Left ventricle myocardium inferior (tissue), 1 donor: ENCODE results near the gene CACFD1. TPM values are rescaled to one million over a fixed set of nuclear protein-coding genes. Genes with fewer than 3 reads are reported as not detected.

Source experiments
- DNase-seq: peaks from one replicate; pipeline ENCODE4 v3.0.0-alpha.2; 2020
- H3K27ac ChIP-seq: fragments of 200-600 bp; replicated peaks from 2 replicates; pipeline ENCODE4 v1.8.0; 2021
- H3K27me3 ChIP-seq: fragments of 200-600 bp; 2 replicates; pipeline ENCODE4 v1.8.0; 2021; ENCODE audit warnings: low read depth
- H3K36me3 ChIP-seq: fragments of 200-600 bp; 2 replicates; pipeline ENCODE4 v1.8.0; 2021
- H3K4me1 ChIP-seq: fragments of 200-600 bp; 2 replicates; pipeline ENCODE4 v1.8.0; 2021
- H3K4me3 ChIP-seq: fragments of 200-600 bp; 2 replicates; pipeline ENCODE4 v1.8.0; 2021; ENCODE audit warnings: mild to moderate bottlenecking, moderate library complexity
- H3K9me3 ChIP-seq: fragments of 200-600 bp; replicated peaks from 2 replicates; pipeline ENCODE4 v1.8.0; 2021
- intact Hi-C: fragments of 100-400 bp; cut with micrococcal nuclease; formaldehyde crosslinking; loops from one replicate; pipeline ENCODE4 v1.11.0; 2022
- long read RNA-seq: library from polyadenylated mRNA; unstranded; transcript quantifications from one replicate; pipeline ENCODE4 v2.0.0, GENCODE V29; 2021
- total RNA-seq: library from RNA; stranded (reverse); fragmentation: NEBNext Ultra II Directional; extraction: Animal tissue kit (Norgen Biotek cat#: 25700); gene quantifications from one replicate; pipeline ENCODE4 v1.2.1, GENCODE V29; 2021
- TF ChIP-seq, protein P1 (sequence below): fragments of 200-600 bp; IDR thresholded peaks from 2 replicates; pipeline ENCODE4 v1.8.0; 2021; ENCODE audit warnings: antibody characterized with exemption, mild to moderate bottlenecking, borderline replicate concordance
- donor health status: DM: no; HTN: yes; CAD: no; lungs with severe emphysema.

CACFD1 gene
- 11.5 TPM for total RNA-seq
- long read RNA-seq, transcript CACFD1-201 (4 exons, 2,688 nt) = minor isoform, 7 of 56 reads
- long read RNA-seq, transcript CACFD1-202 (5 exons, 2,794 nt) = major isoform, 26 of 56 reads
- long read RNA-seq, partial matches to known transcripts = 14 of 56 reads
- long read RNA-seq, other reads (novel, unspliced or antisense) = 9 of 56 reads

DNA sequence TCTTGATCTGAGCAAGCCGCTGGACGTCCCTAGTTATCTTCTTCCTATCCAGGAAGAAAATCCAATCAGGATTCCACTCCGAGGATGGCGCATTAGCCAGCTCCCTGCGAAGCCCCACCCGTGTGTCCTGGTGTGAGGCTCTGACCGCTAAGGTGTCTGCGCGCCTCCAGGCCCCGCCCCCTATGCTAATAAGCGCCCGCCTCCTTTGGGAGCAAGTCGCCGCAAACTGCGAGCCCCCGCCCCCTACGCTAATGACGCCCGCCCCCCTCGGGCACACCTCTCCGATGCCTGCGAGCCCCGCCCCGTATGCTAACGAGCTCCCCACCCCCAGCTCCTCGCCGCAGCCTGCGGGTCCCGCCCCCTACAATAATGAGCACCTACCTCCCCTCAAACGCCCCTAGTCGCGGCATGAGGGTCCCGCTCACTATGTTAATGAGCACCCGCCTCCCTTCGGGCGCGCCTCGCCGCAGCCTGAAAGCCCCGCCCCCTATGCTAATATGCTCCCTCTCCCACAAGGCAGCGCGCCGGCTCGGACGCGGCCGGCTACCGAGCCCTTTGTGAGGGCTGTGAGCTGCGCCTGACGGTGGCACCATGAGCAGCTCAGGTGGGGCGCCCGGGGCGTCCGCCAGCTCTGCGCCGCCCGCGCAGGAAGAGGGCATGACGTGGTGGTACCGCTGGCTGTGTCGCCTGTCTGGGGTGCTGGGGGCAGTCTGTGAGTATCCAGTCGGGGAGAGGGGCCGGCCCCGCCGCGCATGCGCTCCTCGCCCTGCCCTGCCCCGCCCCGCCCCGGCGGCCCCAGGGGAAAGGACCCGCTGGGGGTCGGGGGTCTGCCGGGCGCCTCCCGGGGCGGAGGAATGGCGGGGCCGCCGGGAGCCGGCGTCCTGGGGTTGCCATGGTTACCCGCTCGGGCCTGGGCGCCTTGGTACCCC, at the start of gene CACFD1:
Gene CACFD1 (plus strand): TSS at position 503 of the 929 bp plus-strand sequence. CDS start 89 bp downstream, at position 592.
- peak; percentile 97 for DNase-seq
- Histone ChIP-seq H3K9me3 (no peaks in the 10 kb centered on the region), H3K4me3 (peak within 1 kb of the TSS; percentile 79), H3K27ac (peak within 1 kb of the TSS; percentile 95), H3K36me3 (no peaks in the 10 kb centered on the region), H3K27me3 (no peaks in the 10 kb centered on the region), H3K4me1 (peaks cover 20% of the 10 kb centered on the region)
- TF ChIP-seq, protein P1, sequence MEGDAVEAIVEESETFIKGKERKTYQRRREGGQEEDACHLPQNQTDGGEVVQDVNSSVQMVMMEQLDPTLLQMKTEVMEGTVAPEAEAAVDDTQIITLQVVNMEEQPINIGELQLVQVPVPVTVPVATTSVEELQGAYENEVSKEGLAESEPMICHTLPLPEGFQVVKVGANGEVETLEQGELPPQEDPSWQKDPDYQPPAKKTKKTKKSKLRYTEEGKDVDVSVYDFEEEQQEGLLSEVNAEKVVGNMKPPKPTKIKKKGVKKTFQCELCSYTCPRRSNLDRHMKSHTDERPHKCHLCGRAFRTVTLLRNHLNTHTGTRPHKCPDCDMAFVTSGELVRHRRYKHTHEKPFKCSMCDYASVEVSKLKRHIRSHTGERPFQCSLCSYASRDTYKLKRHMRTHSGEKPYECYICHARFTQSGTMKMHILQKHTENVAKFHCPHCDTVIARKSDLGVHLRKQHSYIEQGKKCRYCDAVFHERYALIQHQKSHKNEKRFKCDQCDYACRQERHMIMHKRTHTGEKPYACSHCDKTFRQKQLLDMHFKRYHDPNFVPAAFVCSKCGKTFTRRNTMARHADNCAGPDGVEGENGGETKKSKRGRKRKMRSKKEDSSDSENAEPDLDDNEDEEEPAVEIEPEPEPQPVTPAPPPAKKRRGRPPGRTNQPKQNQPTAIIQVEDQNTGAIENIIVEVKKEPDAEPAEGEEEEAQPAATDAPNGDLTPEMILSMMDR = no peak
- intact Hi-C loops = no loop called here

DNA sequence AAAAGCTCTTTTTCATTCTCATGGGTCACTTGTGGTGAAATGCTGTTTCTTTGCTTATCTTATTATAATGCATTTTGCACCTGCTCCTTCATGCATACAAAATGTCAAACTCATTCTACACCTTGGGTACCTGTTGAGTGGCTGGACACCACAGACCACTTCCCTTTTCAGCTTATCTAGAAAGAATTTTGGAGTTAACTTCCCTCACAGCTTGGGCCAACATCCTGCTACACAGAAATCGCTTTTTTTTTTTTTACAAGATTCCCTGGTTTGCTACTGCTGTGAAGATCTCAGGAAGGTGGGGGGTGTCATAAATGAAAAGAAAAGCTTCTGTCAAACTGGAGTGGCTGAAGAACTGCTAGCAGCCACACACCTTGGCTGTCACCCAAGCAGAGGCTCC, 44.6 kb upstream of the CACFD1 start:
- Histone ChIP-seq H3K36me3 (peaks cover 54% of the 10 kb centered on the region), H3K27ac (no peak overlapping the region), H3K9me3 (no peaks in the 10 kb centered on the region), H3K4me1 (peaks cover 36% of the 10 kb centered on the region), H3K4me3 (no peak overlapping the region), H3K27me3 (no peaks in the 10 kb centered on the region)
- DNase-seq = no peak
- TF ChIP-seq, protein P1 = no peak
- intact Hi-C loops = no loop called here

DNA sequence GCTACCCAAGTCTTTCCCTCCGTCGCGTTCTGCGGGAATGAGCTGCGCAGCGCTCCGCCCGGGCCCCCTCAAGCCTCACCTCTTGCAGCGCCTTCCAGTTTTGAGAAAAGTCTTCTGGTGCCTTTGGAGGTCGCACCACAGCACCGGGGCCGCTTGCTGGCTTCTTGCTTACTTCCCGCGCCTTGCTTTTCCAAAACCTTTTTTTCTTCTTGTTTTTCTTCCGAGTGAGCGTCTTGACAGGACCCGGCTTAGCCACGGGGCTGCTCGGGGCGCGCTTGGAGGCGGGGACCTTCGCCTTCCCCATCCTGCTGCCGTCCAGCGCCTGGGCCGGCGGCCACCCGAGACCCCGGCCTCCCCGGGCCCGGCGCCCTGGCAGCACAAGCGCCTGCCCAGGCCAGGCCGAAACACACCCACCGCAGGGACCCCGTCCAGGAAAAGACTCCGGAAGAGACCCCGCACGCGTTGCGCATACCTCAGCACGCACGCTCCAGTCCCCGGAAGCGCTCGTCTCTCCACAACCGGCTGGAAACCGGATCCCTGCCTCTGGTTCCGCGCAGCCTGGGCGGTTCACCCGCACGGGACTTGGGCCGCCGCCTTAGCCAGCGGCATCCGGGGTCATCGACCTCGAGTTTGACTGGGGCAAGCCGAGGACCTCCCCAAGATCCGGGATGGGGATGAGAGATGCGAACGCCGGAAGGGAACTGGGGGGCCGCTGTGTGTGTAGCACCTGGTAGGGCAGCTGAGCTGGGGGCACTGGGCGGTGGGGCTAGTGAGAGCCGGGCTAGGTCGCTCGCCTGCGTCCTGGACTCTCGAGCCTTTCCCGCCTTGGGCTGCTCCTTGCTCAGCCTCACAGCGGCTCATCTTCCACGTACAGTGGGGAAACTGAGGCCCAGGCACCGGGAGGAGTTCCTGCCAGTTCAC, 42.0 kb upstream of the CACFD1 start, which contains the start of gene REXO4:
Gene REXO4 (minus strand): TSS at position 470 of the 921 bp plus-strand sequence. CDS start 166 bp downstream, at position 304.
- no peaks in the 10 kb centered on the region for H3K27me3 ChIP-seq
- TF ChIP-seq, protein P1 = no peak
- H3K27ac ChIP-seq = peak within 1 kb of the TSS; percentile 92
- intact Hi-C loops = no loop called here
- peak within 1 kb of the TSS; percentile 98 for H3K4me3 ChIP-seq
- peaks cover 36% of the 10 kb centered on the region for H3K4me1 ChIP-seq
- peaks cover 27% of the 10 kb centered on the region for H3K36me3 ChIP-seq
- H3K9me3 ChIP-seq = no peaks in the 10 kb centered on the region
- peak; percentile 80 for DNase-seq

DNA sequence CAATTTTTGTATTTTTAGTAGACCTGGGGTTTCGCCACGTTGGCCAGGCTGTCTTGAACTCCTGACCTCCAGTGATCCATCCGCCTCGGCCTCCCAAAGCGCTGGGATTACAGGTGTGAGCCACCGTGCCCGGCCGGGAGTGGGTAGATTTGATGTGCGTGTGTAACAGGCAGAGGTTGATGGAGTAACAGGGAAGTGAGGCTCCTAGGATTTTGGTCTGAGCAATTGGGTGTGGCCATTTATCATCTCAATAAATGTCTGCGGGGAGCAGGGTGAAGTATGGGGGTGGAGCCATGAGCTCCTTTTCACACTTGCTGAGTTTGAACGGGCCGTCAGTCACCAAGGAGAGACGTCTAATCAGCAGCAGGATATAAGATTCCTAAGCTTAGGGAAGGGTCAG, 40.8 kb upstream of the CACFD1 start:
- no peaks in the 10 kb centered on the region for H3K27me3 ChIP-seq
- TF ChIP-seq, protein P1 = no peak
- H3K27ac ChIP-seq = no peak overlapping the region
- intact Hi-C loops = no loop called here
- H3K36me3 ChIP-seq = peaks cover 15% of the 10 kb centered on the region
- DNase-seq = no peak
- peak overlapping the region; percentile 98 for H3K4me3 ChIP-seq
- no peaks in the 10 kb centered on the region for H3K9me3 ChIP-seq
- peaks cover 36% of the 10 kb centered on the region for H3K4me1 ChIP-seq

DNA sequence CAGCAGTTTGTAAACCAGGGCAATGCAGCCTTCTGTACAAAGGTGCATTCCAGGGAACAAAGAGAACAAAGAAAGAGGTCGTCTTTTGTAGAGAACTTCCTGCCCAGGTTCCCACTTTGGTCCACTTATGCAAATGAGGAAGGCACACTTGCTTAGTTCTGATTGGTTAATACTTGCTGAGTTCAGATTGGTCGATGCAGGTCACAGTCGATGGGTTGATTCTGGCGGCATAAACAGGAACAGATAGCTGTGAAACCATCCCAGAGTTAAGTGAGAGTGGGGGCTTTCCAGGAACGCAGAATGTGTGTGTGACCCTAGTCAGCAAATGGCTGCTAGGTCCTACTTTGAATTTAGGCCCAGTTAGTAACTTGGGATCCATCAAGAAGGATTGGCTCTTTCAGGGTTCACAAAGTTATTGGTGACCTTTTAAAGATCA, 39.4 kb upstream of the CACFD1 start:
- no peak for DNase-seq
- TF ChIP-seq, protein P1 = no peak
- Histone ChIP-seq H3K27ac (no peak overlapping the region), H3K36me3 (peaks cover 1% of the 10 kb centered on the region), H3K27me3 (peaks cover 6% of the 10 kb centered on the region), H3K9me3 (no peaks in the 10 kb centered on the region), H3K4me3 (no peak overlapping the region), H3K4me1 (peaks cover 33% of the 10 kb centered on the region)
- intact Hi-C loops = no loop called here
